ENCODE data around the gene ZNF699. TPM values are rescaled to one million over a fixed set of nuclear protein-coding genes. Genes with fewer than 3 reads are reported as not detected.
"Not testable (repeated sequence)": the region's sequence is repeated elsewhere in the genome, so short reads cannot be mapped to it uniquely, and the experiment has no call there.

The ZNF699 gene
- total RNA-seq, 4 donors from 2014 or later: 13.6 to 23.5 (median 14.8) TPM

- no peak overlapping the region for H3K4me3 ChIP-seq
- no peak for DNase-seq (ENCODE audit: low spot score in 2 of 2)
- peaks cover 18% of the 10 kb centered on the region for H3K36me3 ChIP-seq
- TF ChIP-seq POLR2A (IDR thresholded peaks at IDR 0.05) (no peak), POLR2AphosphoS5 (IDR thresholded peaks at IDR 0.05) (no peak), EP300 (IDR thresholded peaks at IDR 0.05) (no peak), CTCF (IDR thresholded peaks at IDR 0.05) (no peak)
- no peaks in the 10 kb centered on the region for H3K4me1 ChIP-seq
- H3K27me3 ChIP-seq: no peaks in the 10 kb centered on the region
- no peak overlapping the region for H3K27ac ChIP-seq
- WGBS: 98% methylated on average over 2 of the region's 2 CpGs
- H3K9me3 ChIP-seq: peaks cover 45% of the 10 kb centered on the region
Observed at GRCh38 chr19:9289231-9289884, 20.3 kb downstream of the ZNF699 start.

- peaks cover 28% of the 10 kb centered on the region for H3K9me3 ChIP-seq
- WGBS: 4% methylated on average over 18 of the region's 38 CpGs
- DNase-seq (ENCODE audit: low spot score in 2 of 2): not testable (repeated sequence)
Observed at GRCh38 chr19:9283485-9283884, 26.2 kb downstream of the ZNF699 start.

GRCh38 chr19:9251236-9251635, 58.4 kb downstream of the ZNF699 start:
- Histone ChIP-seq H3K36me3 (no peaks in the 10 kb centered on the region), H3K27me3 (no peaks in the 10 kb centered on the region), H3K4me3 (no peak overlapping the region), H3K27ac (no peak overlapping the region), H3K4me1 (no peaks in the 10 kb centered on the region), H3K9me3 (peaks cover 4% of the 10 kb centered on the region)
- DNase-seq (ENCODE audit: low spot score in 2 of 2): no peak
- 82% methylated on average over 5 of the region's 5 CpGs for WGBS
- TF ChIP-seq POLR2AphosphoS5 (IDR thresholded peaks at IDR 0.05) (no peak), EP300 (IDR thresholded peaks at IDR 0.05) (no peak), POLR2A (IDR thresholded peaks at IDR 0.05) (no peak), CTCF (IDR thresholded peaks at IDR 0.05) (no peak)

More at GRCh38 chr19:9283485-9283884, 26.2 kb downstream of the ZNF699 start:
- H3K4me1 ChIP-seq, H3K27me3 ChIP-seq, H3K27ac ChIP-seq, H3K36me3 ChIP-seq: not testable (repeated sequence)
- H3K4me3 ChIP-seq: peak overlapping the region; percentile 30

- Histone ChIP-seq H3K4me3 (no peak within 1 kb of the TSS), H3K4me1 (no peaks in the 10 kb centered on the region), H3K36me3 (no peaks in the 10 kb centered on the region), H3K27me3 (no peaks in the 10 kb centered on the region), H3K9me3 (peaks cover 4% of the 10 kb centered on the region), H3K27ac (no peak within 1 kb of the TSS)
- DNase-seq (ENCODE audit: low spot score in 2 of 2): no peak
- TF ChIP-seq POLR2AphosphoS5 (IDR thresholded peaks at IDR 0.05) (no peak), EP300 (IDR thresholded peaks at IDR 0.05) (no peak), CTCF (IDR thresholded peaks at IDR 0.05) (no peak), POLR2A (IDR thresholded peaks at IDR 0.05) (no peak)
- 81% methylated on average over 1 of the region's 1 CpG for WGBS
Observed at GRCh38 chr19:9250630-9251029, 59.0 kb downstream of the ZNF699 start, which contains the start of gene OR7E24. OR7E24 (plus strand) TSS chr19:9250930; CDS start chr19:9251044, 114 bp downstream.

Other genes with a start within 250 kb of the ZNF699 start
- not detected for gene OR1M1, start 222.8 kb downstream of the ZNF699 start, total RNA-seq
- gene OR7G2, start 202.4 kb downstream of the ZNF699 start, total RNA-seq: not detected
- not detected for gene OR7G1, start 194.1 kb downstream of the ZNF699 start, total RNA-seq
- gene OR7G3, start 182.9 kb downstream of the ZNF699 start, total RNA-seq: not detected
- 10 to 100 TPM; 18.9 to 35.8 (median 28.0) TPM for gene ZNF317, start 169.4 kb downstream of the ZNF699 start, total RNA-seq
- not detected for gene OR7D2, start 130.9 kb downstream of the ZNF699 start, total RNA-seq
- not detected for gene OR7D4, start 90.2 kb downstream of the ZNF699 start, total RNA-seq
- gene OR7E24, start 58.9 kb downstream of the ZNF699 start, total RNA-seq: not detected
- gene ZNF559, start 14.3 kb upstream of the ZNF699 start, total RNA-seq: 10 to 100 TPM; 11.2 to 19.0 (median 12.4) TPM
- 1 to 10 TPM in 2 of 4 donors, under 1 TPM in 1, not detected in 1; 0.23 to 1.8 (median 1.4) TPM for gene ZNF177, start 53.2 kb upstream of the ZNF699 start, total RNA-seq
- 100 to 1,000 TPM in 1 of 4 donors, 10 to 100 TPM in 3; 16.5 to 101 (median 19.1) TPM for gene ZNF266, start 125.7 kb upstream of the ZNF699 start, total RNA-seq
- gene ZNF560, start 188.8 kb upstream of the ZNF699 start, total RNA-seq: under 1 TPM in 1 of 4 donors, not detected in 3; 0.38 TPM
- gene ZNF426, start 228.8 kb upstream of the ZNF699 start, total RNA-seq: 10 to 100 TPM in 3 of 4 donors, 1 to 10 TPM in 1; 8.6 to 12.6 (median 10.9) TPM

Measured in suprapubic skin (tissue), 4 donors.